HG03378 (cell line): ENCODE measurements around the gene PPP5C.
"Not testable (repeated sequence)": the region's sequence is repeated elsewhere in the genome, so short reads cannot be mapped to it uniquely, and the experiment has no call there.

Experiments
- ATAC-seq: cut with Tn5 transposase; IDR thresholded peaks from one replicate; pipeline ENCODE4 v1.9.1; 2021; ENCODE audit warnings: mild to moderate bottlenecking, moderate library complexity; ENCODE audit not compliant: unreplicated experiment

PPP5C gene

DNA sequence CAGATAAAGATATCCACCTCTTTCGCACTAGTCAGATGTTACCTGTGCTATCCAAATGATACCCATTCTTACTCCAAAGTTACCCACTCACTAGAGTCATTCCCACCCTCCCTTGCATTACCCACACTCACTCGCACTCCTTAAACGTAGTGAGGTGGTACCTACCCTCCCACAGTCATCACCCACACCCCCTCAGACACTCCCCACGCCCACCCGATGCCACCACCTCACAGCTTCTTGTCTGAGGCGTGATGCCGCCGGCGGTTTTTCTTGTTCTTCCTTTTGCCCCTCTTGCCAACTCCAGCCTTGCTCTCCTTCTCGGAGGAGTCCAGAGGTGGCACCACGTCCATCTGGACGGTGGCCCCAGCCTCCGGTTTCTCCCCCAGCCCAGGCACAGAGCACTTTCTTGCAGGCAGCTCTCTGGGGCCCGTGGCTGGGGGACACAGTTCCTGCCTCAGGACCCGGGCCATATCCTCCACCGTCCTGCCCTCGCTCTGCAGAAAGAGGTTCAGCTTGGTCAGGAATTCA, 80.7 kb downstream of the PPP5C start:
- no peak for ATAC-seq

DNA sequence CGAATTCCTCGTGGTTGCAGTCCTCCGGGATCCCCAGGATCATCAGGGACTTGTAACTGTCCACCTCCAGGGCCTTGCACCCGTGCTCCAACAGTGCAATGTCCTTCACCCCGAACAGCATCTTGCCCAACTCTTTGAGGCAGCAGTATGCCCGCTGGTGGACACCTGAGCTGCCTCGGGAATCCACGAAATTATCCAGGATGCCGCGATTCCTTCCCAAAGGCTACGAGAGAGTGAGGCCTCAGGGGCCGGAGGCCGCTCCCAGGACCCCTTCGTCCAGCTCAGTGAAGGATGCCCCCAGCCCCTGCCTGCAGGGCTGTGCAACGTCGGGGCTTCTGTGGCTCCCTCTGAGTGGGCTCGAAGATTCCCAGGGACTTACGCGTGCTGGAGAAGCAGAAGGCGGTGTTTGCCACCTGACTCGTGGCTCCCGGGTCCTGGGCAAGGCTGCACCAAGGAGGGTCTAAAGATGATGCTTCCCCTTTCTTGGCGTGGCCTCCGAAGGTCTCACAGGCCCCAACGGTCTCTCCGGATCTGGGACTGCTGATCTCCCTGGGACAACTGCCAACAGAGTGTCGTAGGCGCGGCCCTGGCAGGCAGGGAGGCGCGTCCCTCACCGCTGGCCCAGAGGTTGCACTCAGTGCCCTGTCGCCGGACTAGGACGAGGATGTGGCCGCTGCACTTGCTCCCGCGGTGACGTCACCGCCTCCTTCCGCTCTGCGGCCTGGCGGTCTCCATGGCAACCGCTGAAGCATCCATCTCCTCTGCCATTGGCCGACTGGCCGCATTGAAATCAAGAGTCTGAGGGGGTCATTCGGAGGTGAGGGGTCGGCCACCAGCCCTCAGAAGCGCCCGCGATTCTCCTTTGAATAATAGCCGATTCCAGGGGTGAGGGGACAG, 81.6 kb downstream of the PPP5C start, which contains the start of gene PNMA8C:
Gene PNMA8C, minus strand, starts transcription at position 698 of the 897 bp plus-strand sequence. Its CDS starts 577 bp downstream, at position 121.
- no peak for ATAC-seq

DNA sequence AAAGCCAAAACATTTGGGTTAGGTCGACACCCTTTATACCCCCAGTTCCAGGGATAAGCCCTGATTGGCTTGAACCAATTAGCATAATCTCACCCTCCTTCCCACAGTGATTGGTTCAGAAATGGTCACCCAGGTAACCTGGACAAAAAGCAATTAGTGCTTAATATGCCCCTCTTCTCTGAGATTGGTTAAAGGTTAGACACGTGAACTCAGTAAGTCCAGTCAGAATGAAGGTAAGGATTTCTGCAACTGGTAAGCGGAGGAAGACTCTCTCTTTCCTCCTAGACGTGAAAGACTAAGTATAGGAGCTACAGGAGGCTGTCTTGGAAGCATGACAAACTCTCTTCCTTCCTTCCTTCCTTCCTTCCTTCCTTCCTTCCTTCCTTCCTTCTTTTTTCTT, 83.1 kb downstream of the PPP5C start:
- ATAC-seq, result no peak

DNA sequence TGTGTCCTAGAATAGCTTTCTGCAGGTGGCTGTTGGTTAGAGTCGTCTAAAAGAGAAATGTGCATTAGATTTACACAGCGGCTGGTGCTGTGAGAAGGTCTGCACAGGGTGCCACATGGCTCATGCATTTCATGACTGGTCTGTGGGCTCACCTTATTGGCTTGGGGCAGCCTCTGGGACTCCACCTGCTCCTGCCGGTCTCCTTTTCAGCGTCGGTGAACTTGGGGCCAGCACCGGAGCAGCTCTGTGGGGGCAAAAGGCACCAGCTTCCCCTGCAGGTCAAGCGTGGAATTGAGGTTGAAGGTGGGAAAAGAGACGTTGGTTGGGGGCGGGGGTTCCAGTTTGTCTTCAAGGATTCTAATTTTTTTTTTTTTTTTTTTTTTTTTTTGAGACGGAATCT, 84.9 kb downstream of the PPP5C start:
- ATAC-seq, result no peak

DNA sequence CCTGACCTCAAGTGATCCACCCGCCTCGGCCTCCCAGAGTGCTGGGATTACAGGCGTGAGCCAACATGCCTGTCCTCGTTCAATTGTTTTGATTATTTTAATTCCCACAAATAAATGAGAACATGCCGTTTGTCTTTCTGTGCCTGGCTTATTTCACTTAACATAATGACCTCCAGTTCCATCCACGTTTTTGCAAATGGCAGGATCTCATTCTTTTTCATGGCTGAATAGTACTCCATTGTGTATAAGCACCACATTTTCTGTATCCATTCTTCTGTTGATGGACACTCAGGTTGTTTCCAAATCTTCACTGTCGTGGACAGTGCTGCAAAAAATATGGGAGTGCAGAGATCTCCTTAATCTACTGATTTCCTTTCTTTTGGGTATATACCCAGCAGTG, 86.6 kb downstream of the PPP5C start:
- ATAC-seq, result not testable (repeated sequence)

DNA sequence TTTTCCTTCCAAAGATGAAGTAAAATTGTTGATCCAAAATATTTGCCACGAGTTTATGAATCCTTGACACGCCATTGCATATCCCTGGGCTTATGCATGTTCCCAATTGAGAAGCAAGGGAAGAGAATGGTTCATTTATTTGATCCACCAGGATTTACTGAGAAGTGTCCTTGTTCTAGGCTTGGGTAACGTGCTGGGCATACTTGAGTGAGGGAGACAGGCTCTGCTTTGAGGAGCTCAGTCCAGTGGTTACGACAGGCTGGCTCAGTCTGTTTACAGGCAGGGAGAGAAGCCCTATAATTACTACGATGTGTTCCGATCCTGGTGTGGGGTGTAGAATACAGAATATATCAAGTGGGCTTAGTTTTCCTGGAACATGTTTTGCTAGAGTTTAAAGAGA, 88.1 kb downstream of the PPP5C start:
- ATAC-seq, result no peak

DNA sequence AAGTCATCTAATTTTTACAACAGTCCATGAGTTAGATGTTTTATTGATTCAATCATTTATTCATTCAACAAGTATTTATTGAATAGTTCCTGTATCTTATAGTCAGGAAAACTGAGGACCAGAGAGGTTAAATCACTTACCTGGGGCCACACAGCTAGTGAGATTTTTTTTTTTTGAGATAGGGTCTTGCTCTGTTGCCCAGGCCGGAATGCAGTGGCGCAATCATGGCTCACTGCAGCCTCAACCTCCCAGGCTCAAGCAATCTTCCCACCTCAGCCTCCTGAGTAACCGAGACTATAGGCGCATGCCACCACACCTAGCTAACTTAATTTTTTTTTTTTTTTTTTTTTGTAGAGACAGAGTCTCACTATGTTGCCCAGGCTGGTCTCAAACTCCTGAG, 88.8 kb downstream of the PPP5C start:
- ATAC-seq, result not testable (repeated sequence)
